Activated CD8-positive, alpha-beta T cell treated with anti-CD3 and anti-CD28 coated beads, Interleukin-2, amount 10 ng/mL, durations not matched to agents 7 days and 5 days (primary cell): ENCODE results near the gene TM2D1. TPM values are rescaled to one million over a fixed set of nuclear protein-coding genes. Genes with fewer than 3 reads are reported as not detected.

Experiments used
- total RNA-seq, 2 experiments: library from RNA; stranded (reverse); gene quantifications; one replicate each; pipeline ENCODE4 v1.2.3, GENCODE V29; 2021

Gene TM2D1
- total RNA-seq, 2 experiments from 2014 or later, result 25.8 to 28.5 TPM

Other genes with a start within 250 kb of the TM2D1 start
- 10 to 100 TPM in 1 of 2 experiments, 1 to 10 TPM in 1; 8.8 to 10.9 TPM for gene PATJ, start 17.3 kb upstream of the TM2D1 start, total RNA-seq